Limb (tissue), 2 donors: ENCODE measurements around the gene CAND1.

Source experiments
- DNase-seq, 2 donors: peaks; one replicate each; pipeline ENCODE4 v3.0.0-alpha.2; 2016; ENCODE audit errors: extremely low spot score in 2 of 2

CAND1 gene

GRCh38 chr12:67280088-67280487 lies 10.9 kb downstream of the CAND1 start:
- no peak for DNase-seq

GRCh38 chr12:67280572-67280971 lies 11.4 kb downstream of the CAND1 start:
- DNase-seq, result no peak

DNA sequence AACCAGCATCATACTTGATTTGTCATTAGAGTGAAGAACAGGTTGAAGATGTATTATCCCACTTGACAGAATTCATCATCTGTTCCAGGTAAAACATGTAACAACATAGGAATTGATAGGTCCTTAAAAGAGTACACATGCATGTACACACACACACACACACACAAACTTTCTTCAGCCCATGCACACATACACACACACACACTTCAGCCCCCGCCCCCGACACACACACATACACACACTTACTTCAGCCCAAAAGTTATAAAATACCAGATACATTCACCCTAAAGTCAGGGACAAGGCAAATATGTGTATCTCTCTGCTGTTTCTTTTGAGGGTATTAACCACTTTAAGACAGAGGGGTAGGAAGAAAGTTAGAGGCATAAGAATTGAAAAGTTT lies 15.4 kb downstream of the CAND1 start:
- DNase-seq, result no peak

GRCh38 chr12:67286257-67286656 lies 17.1 kb downstream of the CAND1 start:
- no peak for DNase-seq

GRCh38 chr12:67287311-67287710 lies 18.2 kb downstream of the CAND1 start:
- DNase-seq, result no peak

DNA sequence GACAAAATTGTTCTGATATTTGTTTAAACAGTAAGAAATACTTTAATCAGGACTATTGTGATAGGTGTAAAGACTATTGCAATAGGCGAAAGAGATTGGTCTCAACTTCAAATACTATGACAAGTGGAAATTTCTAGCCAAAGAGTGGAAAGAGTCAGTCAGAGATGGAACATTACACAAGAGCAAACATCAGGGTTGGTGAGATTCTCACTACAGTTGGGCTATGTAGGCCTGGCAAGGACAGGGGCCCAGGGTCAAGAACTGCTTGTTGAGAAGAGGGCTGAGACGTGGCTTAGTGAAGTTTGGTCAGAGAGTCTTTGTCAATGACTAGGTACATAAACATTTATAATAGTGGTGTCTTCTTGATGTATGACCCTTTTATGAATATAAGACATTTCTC lies 19.4 kb downstream of the CAND1 start:
- no peak for DNase-seq

- no peak for DNase-seq
Measured at GRCh38 chr12:67290378-67290777, 21.2 kb downstream of the CAND1 start.

- DNase-seq, result no peak
Measured at GRCh38 chr12:67299526-67299925, 30.4 kb downstream of the CAND1 start.

- DNase-seq, result no peak
Measured at GRCh38 chr12:67299926-67300325, 30.8 kb downstream of the CAND1 start.

GRCh38 chr12:67302162-67302561 lies 33.0 kb downstream of the CAND1 start:
- DNase-seq, result no peak

GRCh38 chr12:67305544-67305943 lies 36.4 kb downstream of the CAND1 start:
- no peak for DNase-seq

DNA sequence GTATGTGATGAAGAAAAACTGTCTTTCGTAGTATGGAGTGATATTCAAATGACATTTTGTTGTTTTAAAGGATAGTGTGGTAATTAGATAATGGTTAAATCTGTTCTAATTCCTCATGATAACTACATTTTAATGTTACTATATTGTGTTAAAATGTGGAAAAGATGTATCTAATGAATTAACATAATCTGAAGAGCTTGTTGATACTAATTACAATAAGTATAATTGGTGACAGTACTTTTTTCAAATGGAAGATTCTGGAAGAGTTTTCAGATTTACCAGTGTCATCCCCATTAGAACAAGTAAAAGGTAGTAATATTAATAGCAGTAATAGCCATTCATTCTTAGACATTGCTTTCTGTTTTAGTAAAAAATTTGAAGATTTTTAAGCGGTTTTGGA lies 37.6 kb downstream of the CAND1 start:
- DNase-seq, result no peak

DNA sequence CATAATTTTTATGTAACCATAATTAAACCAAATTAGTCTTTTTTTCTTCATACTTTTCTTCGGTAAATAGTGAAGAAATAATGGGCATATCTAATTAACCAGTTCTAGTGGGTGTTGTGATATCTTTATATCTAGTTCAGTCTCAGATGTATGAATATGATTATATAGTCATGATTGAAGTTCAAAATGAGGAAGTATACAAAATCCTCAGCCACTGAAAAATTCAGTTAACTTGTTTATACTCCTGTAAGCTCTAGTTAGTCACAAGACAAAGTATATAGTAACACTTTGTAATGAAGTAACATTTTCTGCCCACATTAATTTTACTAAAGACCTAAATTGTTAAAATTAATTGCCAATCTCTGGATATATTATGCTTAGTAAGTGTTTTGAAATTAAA lies 46.5 kb downstream of the CAND1 start:
- no peak for DNase-seq

DNA sequence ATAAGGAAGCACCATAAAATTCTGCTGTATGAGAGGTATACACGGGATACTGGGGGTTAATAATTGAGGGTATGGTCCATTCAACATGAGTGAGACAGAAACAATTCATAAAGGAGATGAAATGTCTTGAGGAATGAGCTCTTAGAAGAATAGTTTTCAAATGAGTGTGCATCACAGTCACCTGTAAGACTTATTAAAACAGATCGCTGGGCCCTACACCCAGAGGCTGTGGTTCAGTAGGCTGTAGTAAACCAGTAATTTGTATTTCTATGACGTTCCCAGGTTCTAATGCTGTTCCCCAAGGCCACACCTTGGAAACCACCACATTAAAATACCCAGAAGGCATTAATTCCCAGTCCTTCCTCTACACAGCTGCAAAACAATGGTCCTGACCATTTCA lies 49.6 kb downstream of the CAND1 start:
- DNase-seq, result no peak

DNA sequence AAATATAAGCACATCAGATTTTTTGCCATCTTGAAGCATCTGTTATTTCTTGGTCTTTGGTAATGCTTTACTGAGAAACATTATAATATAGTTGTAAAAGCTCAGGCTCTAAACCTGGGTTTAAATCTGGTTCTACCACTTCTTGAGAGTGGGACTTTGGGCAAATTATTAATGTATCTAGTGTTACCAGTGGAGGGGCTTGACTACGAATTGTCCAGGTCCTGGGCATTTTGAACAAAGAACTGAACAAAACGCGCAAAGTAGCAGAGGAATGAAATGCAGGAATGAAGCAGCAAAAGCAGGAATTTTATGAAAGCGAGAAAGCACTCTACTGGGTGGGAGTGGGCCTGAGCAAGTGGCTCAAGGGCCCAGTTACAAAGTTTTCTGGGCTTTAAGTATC lies 50.8 kb downstream of the CAND1 start:
- no peak for DNase-seq

DNA sequence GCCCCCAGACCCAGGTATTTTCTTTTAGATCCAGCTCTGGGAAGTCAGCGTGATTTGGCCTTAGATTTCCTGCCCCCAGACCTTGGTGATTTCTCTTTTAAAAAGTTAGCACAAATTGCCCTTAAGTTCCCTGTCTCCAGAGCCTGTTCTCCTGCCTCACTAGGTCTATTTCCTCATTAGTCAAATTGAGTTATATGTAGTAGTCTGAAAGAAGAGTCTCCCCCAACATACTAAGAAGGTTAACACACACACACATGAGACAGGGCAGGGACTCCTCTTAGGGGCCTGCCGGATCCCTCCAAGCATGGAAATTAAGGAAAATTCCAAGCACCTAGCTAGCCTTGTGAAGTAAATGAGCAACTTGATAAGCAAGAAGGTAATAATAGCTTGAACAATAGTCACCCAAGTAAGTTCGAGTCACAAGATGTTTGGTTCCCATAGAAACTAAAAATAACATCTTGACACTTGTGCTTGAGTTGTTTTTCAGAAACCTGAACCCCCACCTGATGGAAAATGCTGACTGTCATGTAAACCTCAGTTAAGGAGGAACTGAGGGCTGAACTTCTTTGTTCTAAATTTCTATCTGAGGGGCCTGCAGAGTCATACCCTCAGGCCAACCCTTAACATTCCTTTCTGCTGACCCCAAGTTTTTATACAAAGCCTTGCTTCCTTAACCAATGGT lies 51.6 kb downstream of the CAND1 start:
- no peak for DNase-seq

DNA sequence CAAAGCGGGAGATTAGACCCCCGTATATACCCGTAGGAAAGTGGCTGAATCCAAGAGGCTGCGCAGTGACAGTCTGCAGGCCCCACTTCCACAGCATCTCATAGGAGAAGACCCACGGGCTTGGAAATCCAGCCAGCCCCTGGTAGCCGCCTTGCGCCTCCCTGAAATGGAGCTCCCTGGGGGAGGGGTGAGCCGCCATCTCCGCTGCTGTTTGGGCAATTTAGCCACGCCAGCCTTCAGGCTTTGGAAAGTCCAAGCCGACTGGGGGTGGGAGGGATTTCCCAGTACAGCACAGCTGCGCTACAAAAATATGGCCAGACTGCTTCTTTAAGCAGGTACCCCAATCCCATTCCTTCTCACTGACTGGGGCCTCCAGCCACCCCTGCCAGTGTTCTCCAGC lies 53.4 kb downstream of the CAND1 start:
- DNase-seq, result no peak

DNA sequence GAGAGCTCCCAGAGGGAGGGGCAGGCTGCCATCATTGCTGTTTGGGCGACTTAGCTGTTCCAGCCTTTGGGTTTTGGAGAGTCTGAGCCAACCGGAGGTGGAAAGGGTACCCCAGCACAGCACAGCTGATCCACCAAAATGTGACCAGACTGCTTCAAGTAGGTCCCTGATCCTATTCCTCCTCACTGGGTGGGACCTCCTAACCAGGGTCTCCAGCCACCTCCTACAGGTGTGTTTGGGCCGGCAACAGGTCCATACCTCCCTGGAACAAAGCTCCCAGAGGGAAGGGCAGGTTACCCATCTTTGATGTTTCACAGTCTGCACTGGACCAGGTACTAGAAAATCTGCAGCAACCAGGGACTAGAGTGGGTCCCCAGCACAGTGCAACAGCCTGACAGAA lies 53.8 kb downstream of the CAND1 start:
- no peak for DNase-seq

DNA sequence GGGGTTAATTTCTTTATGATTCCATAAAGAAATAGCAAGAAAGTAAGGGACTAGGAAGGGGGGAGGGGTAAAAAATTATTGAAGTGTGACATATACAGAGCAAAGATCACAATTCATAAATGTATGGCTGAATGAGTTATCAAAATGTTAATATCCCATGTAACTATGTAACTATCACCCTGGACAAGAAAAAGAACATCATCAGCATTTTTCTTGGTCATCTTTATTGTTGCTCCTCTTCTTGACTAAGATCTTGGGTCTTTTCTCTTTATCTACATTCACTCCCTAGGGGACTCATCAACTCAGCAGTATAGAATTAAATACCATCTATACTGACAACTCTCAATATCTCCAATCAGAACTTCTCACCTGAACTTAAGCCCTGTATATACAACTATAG lies 57.5 kb downstream of the CAND1 start:
- DNase-seq, result no peak

- peak in 1 of 2 donors; percentile 4 for DNase-seq
Measured at GRCh38 chr12:67327466-67327865, 58.3 kb downstream of the CAND1 start.

- no peak for DNase-seq
Measured at GRCh38 chr12:67331123-67331522, 62.0 kb downstream of the CAND1 start.

DNA sequence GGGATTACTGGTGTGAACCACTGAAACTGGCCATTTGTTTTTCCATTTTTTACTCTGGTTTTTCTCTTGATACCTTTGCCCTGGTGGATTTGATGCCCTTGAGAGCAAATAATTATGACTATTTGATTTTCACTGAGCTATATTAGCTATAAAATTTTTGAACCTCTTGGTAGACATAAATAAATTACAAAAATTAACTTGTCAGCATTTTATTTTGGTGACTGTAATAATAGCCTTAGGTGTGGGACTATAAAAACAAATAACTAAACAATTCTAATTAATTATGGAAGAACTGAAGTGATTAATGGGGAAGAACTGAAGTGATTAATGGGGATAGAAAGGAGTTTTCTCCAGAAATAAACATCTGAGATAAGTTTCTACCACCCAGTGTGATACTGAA lies 62.7 kb downstream of the CAND1 start:
- DNase-seq, result no peak

DNA sequence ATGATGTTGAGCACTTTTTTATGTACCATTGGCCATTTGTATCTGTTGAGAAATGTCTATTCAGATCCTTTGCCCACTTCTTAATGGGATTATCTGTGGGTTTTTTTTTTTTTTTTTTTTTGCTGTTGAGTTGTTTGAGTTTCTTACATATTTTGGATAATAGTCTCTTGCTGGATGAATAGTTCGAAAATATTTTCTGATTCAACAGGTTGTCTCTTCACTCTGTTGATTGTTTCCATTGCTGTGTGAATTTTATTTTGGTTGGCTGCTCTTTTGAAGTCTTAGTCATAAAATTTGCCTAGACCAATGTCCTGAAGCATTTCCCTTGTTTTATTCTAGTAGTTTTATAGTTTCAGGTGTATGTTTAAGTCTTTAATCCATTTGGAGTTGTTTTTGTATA lies 64.5 kb downstream of the CAND1 start:
- no peak for DNase-seq

GRCh38 chr12:67338426-67338825 lies 69.3 kb downstream of the CAND1 start:
- no peak for DNase-seq
